ENCODE measurements around the gene PTH1R. TPM values are rescaled to one million over a fixed set of nuclear protein-coding genes. Genes with fewer than 3 reads are reported as not detected.
A peak's percentile ranks its signal among the peaks of the same experiment; 100 is the strongest.

The PTH1R gene
- polyA plus RNA-seq, 2 of the 4 experiments (the other 2 are of a cell fraction), result 0.45 to 0.53 TPM

DNA sequence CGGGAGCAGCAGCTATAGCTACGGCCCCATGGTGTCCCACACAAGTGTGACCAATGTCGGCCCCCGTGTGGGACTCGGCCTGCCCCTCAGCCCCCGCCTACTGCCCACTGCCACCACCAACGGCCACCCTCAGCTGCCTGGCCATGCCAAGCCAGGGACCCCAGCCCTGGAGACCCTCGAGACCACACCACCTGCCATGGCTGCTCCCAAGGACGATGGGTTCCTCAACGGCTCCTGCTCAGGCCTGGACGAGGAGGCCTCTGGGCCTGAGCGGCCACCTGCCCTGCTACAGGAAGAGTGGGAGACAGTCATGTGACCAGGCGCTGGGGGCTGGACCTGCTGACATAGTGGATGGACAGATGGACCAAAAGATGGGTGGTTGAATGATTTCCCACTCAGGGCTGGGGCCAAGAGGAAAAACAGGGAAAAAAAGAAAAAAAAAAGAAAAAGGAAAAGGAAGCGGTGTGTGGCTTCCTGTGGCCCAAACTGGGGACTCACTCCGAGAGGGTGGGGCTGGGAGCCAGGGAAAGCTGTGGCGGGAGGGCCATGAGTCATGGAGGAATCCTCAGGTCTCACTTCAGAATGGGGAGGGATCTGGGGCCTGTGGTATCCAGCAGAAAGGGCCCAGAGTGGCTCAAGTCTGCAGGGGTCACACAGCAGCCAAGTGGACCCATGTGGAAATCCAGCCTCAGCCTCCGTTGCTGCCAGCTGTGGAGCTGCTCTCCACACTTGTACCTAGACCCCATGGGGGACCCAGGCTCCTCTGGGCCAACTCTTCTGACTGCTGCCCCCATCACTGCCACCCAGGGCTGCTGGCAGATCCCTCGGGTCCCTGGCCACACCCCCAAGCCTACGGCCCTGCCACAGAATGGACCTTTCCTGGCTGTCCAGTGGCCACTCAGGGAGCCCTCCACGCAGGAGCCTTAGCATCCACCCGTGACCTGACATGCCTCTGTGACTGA, 26.1 kb downstream of the PTH1R start:
- ChIA-PET CTCF (interaction anchor here (1.0 to 1.2 kb wide), 2 partner anchors 9 to 37 kb away, joined by 3 to 5 read pairs; no protein-coding TSS in a partner anchor), POLR2A (no interaction called here)
- FAIRE-seq (no peak), DNase-seq (ENCODE audit: low read depth in 1 of 2, low spot score in 1 of 2) (no peak), ATAC-seq (peak in 1 of 2 experiments; percentile 10; a peak in 1 of 6 replicates)
- TF ChIP-seq, protein P1, sequence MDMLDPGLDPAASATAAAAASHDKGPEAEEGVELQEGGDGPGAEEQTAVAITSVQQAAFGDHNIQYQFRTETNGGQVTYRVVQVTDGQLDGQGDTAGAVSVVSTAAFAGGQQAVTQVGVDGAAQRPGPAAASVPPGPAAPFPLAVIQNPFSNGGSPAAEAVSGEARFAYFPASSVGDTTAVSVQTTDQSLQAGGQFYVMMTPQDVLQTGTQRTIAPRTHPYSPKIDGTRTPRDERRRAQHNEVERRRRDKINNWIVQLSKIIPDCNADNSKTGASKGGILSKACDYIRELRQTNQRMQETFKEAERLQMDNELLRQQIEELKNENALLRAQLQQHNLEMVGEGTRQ (IDR thresholded peaks at IDR 0.05), result 0 out of 2 replicates have a peak, but pooled peaks have one; percentile 7
- TF ChIP-seq RARB (CRISPR knock-in tag; IDR thresholded peaks at IDR 0.05), result no peak
- no peaks in the 10 kb centered on the region for H3K9me3 ChIP-seq
- 64% methylated on average over 7 of the region's 21 CpGs for WGBS (ENCODE audit: missing lambda C conversion rate)
- no peak overlapping the region for H3K27ac ChIP-seq
- H3K4me2 ChIP-seq, result no peak overlapping the region
- H3K4me3 ChIP-seq, result no peak overlapping the region
- H3K4me1 ChIP-seq, result no peaks in the 10 kb centered on the region

DNA sequence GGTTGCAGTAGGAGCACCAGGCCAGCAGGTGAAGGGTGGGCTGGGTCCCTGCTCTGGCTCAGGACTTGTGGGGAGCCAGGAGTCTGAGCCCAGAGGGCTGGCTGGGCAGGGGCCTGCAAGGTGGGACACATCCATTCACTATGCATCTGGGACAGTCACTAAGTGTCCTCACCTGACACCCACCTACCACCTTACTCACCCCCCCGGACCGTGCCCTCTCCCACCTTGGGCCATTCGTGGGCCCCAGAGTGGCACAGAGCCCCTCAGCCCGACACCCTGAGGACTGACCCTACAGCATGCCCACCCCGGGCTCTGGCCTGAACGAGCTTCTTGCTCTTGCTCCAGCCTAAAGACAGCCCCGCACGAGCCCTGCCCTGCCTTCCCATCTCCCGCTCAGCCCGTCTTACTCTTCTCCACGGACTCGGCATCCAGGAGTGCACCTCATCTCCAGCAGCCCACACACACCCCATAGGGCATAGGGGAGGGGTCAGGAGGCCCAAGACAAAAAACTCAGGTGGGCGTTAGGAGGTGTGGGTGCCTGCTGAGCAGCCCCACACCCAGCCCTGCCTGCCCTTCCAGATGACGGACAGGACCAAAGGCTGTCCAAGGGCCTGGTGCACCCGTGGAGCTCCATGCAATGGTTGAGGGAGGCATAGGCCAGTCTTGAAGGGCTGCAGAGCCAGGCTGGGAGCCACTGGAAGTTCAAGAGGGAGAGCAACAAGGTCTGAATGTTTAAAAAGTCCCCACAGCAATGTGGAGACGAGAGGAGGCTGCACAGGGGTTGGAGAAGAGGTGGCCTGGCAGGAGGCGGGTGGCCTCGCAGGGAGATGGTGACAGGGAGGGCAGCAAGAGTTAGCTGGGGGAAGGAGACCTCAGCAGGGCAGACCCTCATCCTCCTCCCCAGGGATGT, 27.0 kb downstream of the PTH1R start:
- TF ChIP-seq, protein P2, sequence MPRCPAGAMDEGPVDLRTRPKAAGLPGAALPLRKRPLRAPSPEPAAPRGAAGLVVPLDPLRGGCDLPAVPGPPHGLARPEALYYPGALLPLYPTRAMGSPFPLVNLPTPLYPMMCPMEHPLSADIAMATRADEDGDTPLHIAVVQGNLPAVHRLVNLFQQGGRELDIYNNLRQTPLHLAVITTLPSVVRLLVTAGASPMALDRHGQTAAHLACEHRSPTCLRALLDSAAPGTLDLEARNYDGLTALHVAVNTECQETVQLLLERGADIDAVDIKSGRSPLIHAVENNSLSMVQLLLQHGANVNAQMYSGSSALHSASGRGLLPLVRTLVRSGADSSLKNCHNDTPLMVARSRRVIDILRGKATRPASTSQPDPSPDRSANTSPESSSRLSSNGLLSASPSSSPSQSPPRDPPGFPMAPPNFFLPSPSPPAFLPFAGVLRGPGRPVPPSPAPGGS (IDR thresholded peaks at IDR 0.05), result no peak
- no peak for TF ChIP-seq HEYL (CRISPR knock-in tag; IDR thresholded peaks at IDR 0.05)
- Histone ChIP-seq H3K9me3 (no peaks in the 10 kb centered on the region), H3K4me1 (0 out of 3 replicates have a peak, but pooled peaks cover 4% of the 10 kb centered on the region), H3K4me2 (no peak overlapping the region), H3K4me3 (no peak overlapping the region), H3K27ac (no peak overlapping the region)
- FAIRE-seq (no peak), DNase-seq (ENCODE audit: low read depth in 1 of 2, low spot score in 1 of 2) (no peak), ATAC-seq (no peak)
- ChIA-PET POLR2A (no interaction called here), CTCF (interaction anchor here (1.2 kb wide), 1 partner anchor 10 kb away, joined by 5 read pairs; no protein-coding TSS in a partner anchor)
- 87% methylated on average over 12 of the region's 18 CpGs for WGBS (ENCODE audit: missing lambda C conversion rate)

DNA sequence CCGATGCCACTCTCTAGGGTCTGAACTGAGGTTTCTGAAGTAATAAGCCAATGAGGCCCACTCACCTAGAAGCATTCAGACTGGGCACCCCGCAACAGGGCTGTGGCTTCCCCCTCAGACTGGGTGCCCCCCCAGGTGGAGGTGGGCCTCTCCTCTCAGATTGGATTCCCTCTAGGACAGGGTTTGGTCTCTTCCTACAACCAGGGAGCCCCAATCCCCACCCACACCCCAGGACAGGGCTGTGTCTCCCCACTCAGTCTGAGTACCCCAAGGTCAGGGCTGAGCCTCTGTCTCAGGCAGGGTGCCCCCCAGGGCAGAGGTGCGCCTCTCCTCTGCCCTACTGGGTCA, 27.7 kb downstream of the PTH1R start:
- no peak for ATAC-seq
- POLR2A ChIA-PET, result no interaction called here
- TF ChIP-seq HDAC2 (IDR thresholded peaks at IDR 0.05) (no peak), ZFP36 (IDR thresholded peaks at IDR 0.05; ENCODE audit: borderline replicate concordance, partially characterized antibody) (no peak), CEBPB (IDR thresholded peaks at IDR 0.05) (no peak), POLR2A (IDR thresholded peaks at IDR 0.05; ENCODE audit: low read length) (no peak), HOXB5 (CRISPR knock-in tag; IDR thresholded peaks at IDR 0.05) (no peak), RNF2 (IDR thresholded peaks at IDR 0.05; ENCODE audit: borderline replicate concordance, low read depth) (no peak)

DNA sequence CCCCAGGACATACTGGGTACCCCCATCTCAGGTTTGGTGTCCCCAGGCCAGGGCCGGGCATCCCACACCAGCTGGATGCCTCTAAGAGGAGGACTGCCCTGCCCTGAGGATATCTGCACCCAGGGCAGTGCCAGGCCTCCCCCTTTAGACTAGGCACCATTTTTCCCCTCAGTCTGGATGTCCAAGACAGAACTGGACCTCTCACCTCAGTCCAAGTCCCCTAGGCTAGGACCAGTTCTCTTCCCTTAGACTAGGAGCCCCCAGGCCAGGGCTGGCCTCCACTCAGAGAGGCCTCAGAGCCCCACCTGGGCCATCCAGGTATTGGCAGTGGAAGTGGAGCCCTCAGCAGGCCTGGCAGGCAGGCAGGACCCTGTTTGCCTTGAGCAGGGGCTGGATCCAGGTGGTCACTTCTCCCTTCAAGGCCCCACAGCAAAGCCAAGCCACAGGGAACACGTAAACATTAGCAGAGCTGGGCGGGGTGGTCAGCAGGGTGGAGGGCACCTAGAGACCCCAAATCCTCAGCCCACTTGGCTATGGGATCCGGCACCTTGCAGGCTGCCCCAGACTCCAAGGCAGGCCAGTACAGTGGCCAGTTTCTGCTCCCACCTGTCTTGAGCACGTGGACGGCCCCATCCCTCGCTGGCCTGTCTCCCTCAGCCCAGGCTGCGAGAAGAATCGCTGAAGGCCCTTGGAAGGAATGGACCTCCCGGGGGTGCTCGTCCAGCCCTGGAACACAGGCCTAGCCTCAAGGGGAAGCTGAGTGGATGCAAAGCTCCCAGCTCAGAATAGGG, 28.3 kb downstream of the PTH1R start:
- ChIA-PET CTCF (interaction anchor here (0.6 to 1.0 kb wide), 3 partner anchors 11 to 429 kb away, joined by 3 read pairs; no protein-coding TSS in a partner anchor), POLR2A (no interaction called here)
- Histone ChIP-seq H3K4me1 (peaks cover 9% of the 10 kb centered on the region; the same call in 2 of the 3 replicates), H3K4me3 (no peak overlapping the region), H3K4me2 (no peak overlapping the region), H3K9me3 (no peaks in the 10 kb centered on the region), H3K27ac (no peak overlapping the region)
- FAIRE-seq, result no peak
- no peak for TF ChIP-seq NR3C1 (IDR thresholded peaks at IDR 0.05)
- TF ChIP-seq, protein P3, sequence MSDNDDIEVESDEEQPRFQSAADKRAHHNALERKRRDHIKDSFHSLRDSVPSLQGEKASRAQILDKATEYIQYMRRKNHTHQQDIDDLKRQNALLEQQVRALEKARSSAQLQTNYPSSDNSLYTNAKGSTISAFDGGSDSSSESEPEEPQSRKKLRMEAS (IDR thresholded peaks at IDR 0.05), result no peak
- TF ChIP-seq PHF8 (IDR thresholded peaks at IDR 0.05; ENCODE audit: borderline replicate concordance, low read depth), result no peak
- no peak for TF ChIP-seq MAFK (IDR thresholded peaks at IDR 0.05; ENCODE audit: partially characterized antibody)
- no peak for TF ChIP-seq NPAS2 (CRISPR knock-in tag; IDR thresholded peaks at IDR 0.05; ENCODE audit: borderline replicate concordance)
- TF ChIP-seq ZC3H11A (IDR thresholded peaks at IDR 0.05), result no peak
- WGBS (ENCODE audit: missing lambda C conversion rate), result 58% methylated on average over 4 of the region's 11 CpGs
- ATAC-seq, result no peak
- no peak for DNase-seq (ENCODE audit: low read depth in 1 of 2, low spot score in 1 of 2)

More for the DNA sequence above, 27.7 kb downstream of the PTH1R start:
- peaks cover 9% of the 10 kb centered on the region; the same call in 2 of the 3 replicates for H3K4me1 ChIP-seq
- no peak for FAIRE-seq
- no peak overlapping the region for H3K4me2 ChIP-seq
- H3K4me3 ChIP-seq, result no peak overlapping the region
- WGBS (ENCODE audit: missing lambda C conversion rate), result 67% methylated on average over 3 of the region's 3 CpGs
- no peaks in the 10 kb centered on the region for H3K9me3 ChIP-seq
- CTCF ChIA-PET, result interaction anchor here (1.2 kb wide), 1 partner anchor 10 kb away, joined by 5 read pairs; no protein-coding TSS in a partner anchor
- no peak overlapping the region for H3K27ac ChIP-seq
- no peak for DNase-seq (ENCODE audit: low read depth in 1 of 2, low spot score in 1 of 2)
